ENCODE results near the gene ZNF581.

ZNF581 gene

DNA sequence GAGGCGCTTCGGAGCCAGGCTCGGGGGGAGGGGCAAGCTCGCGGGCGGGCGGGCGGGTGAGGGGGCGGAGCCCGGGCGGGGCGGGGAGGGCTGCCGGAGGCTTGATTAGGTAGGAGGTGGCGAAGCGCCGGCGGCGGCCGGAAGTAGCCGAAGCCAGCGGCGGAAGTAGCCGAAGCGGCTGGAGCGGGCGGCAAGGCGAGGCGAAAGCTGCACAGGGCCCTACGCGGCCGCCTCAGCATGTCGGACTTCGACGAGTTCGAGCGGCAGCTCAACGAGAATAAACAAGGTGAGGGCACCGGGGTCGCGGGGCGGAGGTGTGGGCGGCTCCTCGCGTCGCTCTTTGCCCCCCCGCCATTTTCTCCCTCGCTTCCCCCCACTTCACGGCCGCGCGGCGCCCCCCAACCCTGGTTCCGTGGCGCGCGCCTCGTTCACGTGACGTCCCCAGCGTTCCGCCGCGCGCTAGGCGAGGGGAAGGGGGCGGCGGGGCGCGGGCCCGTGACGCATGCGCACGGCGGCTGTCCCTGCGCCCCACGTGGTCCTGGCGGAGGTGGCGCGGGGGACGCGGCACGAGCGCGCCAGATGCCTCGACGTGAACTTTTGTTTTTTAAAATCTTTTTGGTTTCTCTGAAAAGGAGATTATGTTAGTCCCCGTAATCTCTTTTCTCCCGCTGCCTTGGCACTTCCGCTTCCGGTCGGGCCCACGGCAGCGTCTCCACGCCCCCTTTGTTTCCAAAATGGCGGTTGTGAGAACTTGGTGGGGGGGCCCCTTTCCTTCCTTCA, 11.6 kb downstream of the ZNF581 start, which contains the start of gene U2AF2 (continued):
- TF ChIP-seq, protein P1, sequence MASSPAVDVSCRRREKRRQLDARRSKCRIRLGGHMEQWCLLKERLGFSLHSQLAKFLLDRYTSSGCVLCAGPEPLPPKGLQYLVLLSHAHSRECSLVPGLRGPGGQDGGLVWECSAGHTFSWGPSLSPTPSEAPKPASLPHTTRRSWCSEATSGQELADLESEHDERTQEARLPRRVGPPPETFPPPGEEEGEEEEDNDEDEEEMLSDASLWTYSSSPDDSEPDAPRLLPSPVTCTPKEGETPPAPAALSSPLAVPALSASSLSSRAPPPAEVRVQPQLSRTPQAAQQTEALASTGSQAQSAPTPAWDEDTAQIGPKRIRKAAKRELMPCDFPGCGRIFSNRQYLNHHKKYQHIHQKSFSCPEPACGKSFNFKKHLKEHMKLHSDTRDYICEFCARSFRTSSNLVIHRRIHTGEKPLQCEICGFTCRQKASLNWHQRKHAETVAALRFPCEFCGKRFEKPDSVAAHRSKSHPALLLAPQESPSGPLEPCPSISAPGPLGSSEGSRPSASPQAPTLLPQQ (tag by site-specific recombination; IDR thresholded peaks at IDR 0.05), result peak; percentile 86; the same call in 1 of the 2 replicates
- TF ChIP-seq ZNF112 (tag by site-specific recombination; IDR thresholded peaks at IDR 0.05), result no peak
- TF ChIP-seq ZNF2 (tag by site-specific recombination; IDR thresholded peaks at IDR 0.05), result no peak
- peak; percentile 57; the same call in 1 of the 2 replicates for TF ChIP-seq ZNF76 (tag by site-specific recombination; IDR thresholded peaks at IDR 0.05; ENCODE audit: borderline replicate concordance, low read depth)
- TF ChIP-seq KLF9 (tag by site-specific recombination; IDR thresholded peaks at IDR 0.05; ENCODE audit: low read depth), result peak; percentile 85
- TF ChIP-seq ZNF292 (tag by site-specific recombination; IDR thresholded peaks at IDR 0.05; ENCODE audit: borderline replicate concordance, low read depth), result no peak
- TF ChIP-seq KLF10 (tag by site-specific recombination; IDR thresholded peaks at IDR 0.05), result no peak; the same call in none of the 2 replicates
- TF ChIP-seq, protein P2, sequence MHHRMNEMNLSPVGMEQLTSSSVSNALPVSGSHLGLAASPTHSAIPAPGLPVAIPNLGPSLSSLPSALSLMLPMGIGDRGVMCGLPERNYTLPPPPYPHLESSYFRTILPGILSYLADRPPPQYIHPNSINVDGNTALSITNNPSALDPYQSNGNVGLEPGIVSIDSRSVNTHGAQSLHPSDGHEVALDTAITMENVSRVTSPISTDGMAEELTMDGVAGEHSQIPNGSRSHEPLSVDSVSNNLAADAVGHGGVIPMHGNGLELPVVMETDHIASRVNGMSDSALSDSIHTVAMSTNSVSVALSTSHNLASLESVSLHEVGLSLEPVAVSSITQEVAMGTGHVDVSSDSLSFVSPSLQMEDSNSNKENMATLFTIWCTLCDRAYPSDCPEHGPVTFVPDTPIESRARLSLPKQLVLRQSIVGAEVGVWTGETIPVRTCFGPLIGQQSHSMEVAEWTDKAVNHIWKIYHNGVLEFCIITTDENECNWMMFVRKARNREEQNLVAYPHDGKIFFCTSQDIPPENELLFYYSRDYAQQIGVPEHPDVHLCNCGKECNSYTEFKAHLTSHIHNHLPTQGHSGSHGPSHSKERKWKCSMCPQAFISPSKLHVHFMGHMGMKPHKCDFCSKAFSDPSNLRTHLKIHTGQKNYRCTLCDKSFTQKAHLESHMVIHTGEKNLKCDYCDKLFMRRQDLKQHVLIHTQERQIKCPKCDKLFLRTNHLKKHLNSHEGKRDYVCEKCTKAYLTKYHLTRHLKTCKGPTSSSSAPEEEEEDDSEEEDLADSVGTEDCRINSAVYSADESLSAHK (tag by site-specific recombination; IDR thresholded peaks at IDR 0.05), result no peak
- TF ChIP-seq ZNF544 (tag by site-specific recombination; IDR thresholded peaks at IDR 0.05), result no peak
- peak; percentile 51; the same call in 1 of the 2 replicates for TF ChIP-seq GLIS2 (tag by site-specific recombination; IDR thresholded peaks at IDR 0.05)
- TF ChIP-seq, protein P3, sequence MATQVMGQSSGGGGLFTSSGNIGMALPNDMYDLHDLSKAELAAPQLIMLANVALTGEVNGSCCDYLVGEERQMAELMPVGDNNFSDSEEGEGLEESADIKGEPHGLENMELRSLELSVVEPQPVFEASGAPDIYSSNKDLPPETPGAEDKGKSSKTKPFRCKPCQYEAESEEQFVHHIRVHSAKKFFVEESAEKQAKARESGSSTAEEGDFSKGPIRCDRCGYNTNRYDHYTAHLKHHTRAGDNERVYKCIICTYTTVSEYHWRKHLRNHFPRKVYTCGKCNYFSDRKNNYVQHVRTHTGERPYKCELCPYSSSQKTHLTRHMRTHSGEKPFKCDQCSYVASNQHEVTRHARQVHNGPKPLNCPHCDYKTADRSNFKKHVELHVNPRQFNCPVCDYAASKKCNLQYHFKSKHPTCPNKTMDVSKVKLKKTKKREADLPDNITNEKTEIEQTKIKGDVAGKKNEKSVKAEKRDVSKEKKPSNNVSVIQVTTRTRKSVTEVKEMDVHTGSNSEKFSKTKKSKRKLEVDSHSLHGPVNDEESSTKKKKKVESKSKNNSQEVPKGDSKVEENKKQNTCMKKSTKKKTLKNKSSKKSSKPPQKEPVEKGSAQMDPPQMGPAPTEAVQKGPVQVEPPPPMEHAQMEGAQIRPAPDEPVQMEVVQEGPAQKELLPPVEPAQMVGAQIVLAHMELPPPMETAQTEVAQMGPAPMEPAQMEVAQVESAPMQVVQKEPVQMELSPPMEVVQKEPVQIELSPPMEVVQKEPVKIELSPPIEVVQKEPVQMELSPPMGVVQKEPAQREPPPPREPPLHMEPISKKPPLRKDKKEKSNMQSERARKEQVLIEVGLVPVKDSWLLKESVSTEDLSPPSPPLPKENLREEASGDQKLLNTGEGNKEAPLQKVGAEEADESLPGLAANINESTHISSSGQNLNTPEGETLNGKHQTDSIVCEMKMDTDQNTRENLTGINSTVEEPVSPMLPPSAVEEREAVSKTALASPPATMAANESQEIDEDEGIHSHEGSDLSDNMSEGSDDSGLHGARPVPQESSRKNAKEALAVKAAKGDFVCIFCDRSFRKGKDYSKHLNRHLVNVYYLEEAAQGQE (tag by site-specific recombination; IDR thresholded peaks at IDR 0.05), result 0 out of 2 replicates have a peak, but pooled peaks have one; percentile 12
- no peak for TF ChIP-seq ZNF626 (tag by site-specific recombination; IDR thresholded peaks at IDR 0.05)
- TF ChIP-seq OSR2 (tag by site-specific recombination; IDR thresholded peaks at IDR 0.05), result no peak
- TF ChIP-seq ZNF585B (tag by site-specific recombination; IDR thresholded peaks at IDR 0.05), result no peak
- TF ChIP-seq ZNF623 (tag by site-specific recombination; IDR thresholded peaks at IDR 0.05), result no peak
- no peak for TF ChIP-seq SALL2 (tag by site-specific recombination; IDR thresholded peaks at IDR 0.05; ENCODE audit: borderline replicate concordance)
- TF ChIP-seq RBAK (tag by site-specific recombination; IDR thresholded peaks at IDR 0.05), result no peak
- no peak for TF ChIP-seq ZNF248 (tag by site-specific recombination; IDR thresholded peaks at IDR 0.05)
- TF ChIP-seq ZNF776 (tag by site-specific recombination; IDR thresholded peaks at IDR 0.05; ENCODE audit: borderline replicate concordance), result no peak
- TF ChIP-seq ZNF174 (tag by site-specific recombination; IDR thresholded peaks at IDR 0.05), result no peak
- TF ChIP-seq ZNF558 (tag by site-specific recombination; IDR thresholded peaks at IDR 0.05), result no peak
- 0 out of 2 replicates have a peak, but pooled peaks have one; percentile 63 for TF ChIP-seq ZSCAN16 (tag by site-specific recombination; IDR thresholded peaks at IDR 0.05)
- TF ChIP-seq, protein P4, sequence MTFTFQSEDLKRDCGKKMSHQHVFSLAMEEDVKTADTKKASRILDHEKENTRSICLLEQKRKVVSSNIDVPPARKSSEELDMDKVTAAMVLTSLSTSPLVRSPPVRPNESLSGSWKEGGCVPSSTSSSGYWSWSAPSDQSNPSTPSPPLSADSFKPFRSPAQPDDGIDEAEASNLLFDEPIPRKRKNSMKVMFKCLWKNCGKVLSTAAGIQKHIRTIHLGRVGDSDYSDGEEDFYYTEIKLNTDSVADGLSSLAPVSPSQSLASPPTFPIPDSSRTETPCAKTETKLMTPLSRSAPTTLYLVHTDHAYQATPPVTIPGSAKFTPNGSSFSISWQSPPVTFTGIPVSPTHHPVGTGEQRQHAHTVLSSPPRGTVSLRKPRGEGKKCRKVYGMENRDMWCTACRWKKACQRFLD (tag by site-specific recombination; IDR thresholded peaks at IDR 0.05), result no peak
- TF ChIP-seq ZNF302 (tag by site-specific recombination; IDR thresholded peaks at IDR 0.05; ENCODE audit: low read depth), result no peak
- TF ChIP-seq ZNF146 (tag by site-specific recombination; IDR thresholded peaks at IDR 0.05), result no peak
- TF ChIP-seq, protein P5, sequence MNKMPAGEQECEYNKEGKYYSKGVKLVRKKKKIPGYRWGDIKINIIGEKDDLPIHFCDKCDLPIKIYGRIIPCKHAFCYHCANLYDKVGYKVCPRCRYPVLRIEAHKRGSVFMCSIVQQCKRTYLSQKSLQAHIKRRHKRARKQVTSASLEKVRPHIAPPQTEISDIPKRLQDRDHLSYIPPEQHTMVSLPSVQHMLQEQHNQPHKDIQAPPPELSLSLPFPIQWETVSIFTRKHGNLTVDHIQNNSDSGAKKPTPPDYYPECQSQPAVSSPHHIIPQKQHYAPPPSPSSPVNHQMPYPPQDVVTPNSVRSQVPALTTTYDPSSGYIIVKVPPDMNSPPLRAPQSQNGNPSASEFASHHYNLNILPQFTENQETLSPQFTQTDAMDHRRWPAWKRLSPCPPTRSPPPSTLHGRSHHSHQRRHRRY (tag by site-specific recombination; IDR thresholded peaks at IDR 0.05), result peak; percentile 89; the same call in 1 of the 2 replicates
- no peak for TF ChIP-seq ZNF214 (tag by site-specific recombination; IDR thresholded peaks at IDR 0.05; ENCODE audit: borderline replicate concordance)
- TF ChIP-seq, protein P6, sequence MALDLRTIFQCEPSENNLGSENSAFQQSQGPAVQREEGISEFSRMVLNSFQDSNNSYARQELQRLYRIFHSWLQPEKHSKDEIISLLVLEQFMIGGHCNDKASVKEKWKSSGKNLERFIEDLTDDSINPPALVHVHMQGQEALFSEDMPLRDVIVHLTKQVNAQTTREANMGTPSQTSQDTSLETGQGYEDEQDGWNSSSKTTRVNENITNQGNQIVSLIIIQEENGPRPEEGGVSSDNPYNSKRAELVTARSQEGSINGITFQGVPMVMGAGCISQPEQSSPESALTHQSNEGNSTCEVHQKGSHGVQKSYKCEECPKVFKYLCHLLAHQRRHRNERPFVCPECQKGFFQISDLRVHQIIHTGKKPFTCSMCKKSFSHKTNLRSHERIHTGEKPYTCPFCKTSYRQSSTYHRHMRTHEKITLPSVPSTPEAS (tag by site-specific recombination; IDR thresholded peaks at IDR 0.05), result peak; percentile 46; the same call in 1 of the 2 replicates
- TF ChIP-seq ZNF335 (tag by site-specific recombination; conservative IDR thresholded peaks at IDR 0.05), result peak; percentile 84
